Endothelial cell of hepatic sinusoid (primary cell): Measurements from ENCODE around the gene ADGRB2.

ENCODE experiments used
- in situ Hi-C: cut with HindIII; loops from 2 replicates; pipeline ENCODE4 v1.10.0; 2017; ENCODE audit warnings: low sequenced_read_pairs

The ADGRB2 gene

DNA sequence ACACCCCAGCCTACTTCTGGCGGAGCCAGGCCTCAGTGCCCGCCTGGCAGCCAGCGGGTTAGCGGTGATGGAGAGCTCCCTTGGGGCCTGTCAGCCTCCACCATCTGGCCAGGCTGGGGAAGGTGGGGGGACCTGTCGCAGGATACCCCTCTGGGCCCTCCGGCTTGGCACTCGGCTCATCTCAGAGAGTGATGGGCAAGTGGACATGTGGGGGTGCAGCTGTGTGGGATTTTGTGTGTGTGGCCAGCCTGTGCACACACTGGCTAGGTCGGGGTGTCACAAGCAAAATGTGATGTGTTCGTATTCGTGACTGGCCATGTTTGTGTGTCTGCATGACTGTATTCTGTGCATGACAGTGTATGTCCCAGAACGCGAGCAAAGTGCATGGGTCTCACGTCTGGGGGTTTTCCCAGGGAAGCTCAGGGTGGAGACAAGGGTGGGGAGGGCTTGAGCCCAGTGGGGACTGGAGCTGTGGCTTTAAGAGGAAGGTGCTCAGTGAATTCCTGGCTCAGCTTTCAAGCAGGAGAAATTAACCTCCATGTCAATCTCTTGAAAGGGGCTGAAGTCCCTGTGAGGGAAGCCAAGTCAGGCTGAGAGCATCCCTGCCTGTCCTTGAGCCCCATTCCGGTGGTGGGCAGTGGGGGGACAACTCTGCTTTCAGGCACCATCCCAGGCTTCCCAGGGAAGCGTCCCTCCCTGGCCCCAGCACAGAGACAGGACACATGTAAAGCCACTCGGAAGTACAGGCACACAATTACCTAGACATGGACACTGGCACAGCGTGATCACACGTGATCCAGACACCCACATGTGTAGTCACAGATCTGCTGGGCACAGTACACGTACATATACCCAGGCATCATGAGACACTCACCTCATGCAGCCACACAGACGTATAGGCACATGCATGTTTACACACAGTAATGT is 21.1 kb upstream of the ADGRB2 start:
- in situ Hi-C loops, result loop anchor here (10.0 kb wide), 1 partner anchor 70 kb away; no protein-coding TSS in a partner anchor

DNA sequence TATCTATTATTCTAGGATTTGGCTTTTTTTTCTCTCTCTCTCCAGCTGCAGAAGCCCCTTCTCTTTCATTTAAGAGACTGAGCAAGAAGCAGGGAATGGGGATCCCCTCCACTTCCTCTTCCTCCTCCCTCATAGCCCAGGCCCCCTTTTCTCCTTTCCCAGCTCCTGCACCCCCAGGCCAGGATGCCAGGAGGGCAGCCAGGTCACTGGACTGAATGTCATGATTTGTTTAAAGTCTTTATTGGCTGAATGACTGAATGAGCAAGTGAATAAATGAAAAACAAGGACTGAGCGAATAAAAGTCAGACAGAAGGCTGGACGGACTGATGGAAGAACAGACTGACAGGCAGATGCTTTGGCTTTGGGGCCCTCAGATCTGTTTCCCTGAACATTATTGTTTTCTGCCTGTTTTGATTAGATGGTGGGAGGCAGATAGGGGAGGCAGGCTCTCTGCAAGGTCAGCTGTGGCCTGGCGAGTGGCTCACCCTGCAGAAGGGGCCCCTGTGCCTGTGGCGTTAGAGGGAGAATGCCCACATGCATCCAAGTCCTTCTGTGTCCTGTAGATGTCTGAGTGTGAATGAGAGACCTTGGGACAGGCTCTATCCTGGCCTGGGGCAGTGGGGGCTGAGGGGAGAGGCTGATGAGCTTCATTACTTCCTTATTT is 20.3 kb upstream of the ADGRB2 start:
- in situ Hi-C loops, result loop anchor here (10.0 kb wide), 1 partner anchor 70 kb away; no protein-coding TSS in a partner anchor

GRCh38 chr1:31783846-31784245 is 19.7 kb upstream of the ADGRB2 start:
- in situ Hi-C loops, result loop anchor here (10.0 kb wide), 1 partner anchor 69 kb away; no protein-coding TSS in a partner anchor

DNA sequence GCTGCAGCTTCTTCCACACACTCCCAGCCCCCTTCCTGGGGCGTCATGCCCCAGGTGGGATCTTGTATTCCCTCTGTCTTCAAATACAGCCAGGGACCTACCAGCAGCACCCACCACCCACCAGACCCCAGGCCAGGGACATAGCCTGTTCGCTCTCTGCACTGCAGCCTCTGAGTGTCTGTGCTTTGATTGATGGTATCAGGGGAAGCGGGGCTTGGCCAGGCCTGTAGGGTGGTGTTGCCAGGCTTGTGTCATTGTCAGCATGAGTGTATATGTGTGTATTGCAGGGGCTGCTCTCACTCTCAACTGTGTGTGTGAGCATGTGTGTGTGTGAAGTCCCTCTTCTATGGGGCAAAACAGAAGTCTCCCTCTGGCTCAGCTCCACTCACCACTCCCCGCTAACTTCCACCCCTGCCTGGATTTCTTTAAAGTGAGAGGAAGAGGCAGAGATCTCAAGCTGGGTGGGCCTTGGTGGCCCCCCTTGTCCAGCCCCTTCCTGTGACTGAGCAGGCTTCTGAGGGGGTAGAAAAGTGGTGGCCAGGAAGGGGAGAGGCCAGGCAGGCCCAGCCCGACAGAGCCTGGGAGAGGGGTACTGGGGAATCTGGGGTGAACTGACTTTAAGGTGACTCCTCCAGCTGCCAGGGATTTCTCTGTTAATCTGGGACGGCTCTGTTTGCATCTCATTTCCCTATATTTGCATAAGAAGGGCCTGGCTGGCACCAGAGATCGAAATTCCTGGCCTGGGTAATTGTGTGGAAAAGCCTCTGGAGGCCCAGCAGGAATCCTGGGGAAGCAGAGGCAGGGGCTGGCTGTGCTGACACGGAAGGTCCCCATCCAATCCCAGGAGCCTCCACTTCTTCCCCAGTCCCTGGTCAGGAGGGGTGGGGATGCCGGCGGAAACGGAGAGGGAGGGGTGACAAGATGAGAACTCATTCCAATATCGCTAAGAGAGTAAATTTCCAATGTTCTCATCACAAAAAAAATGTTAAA is 18.6 kb upstream of the ADGRB2 start:
- in situ Hi-C loops, result loop anchor here (10.0 kb wide), 1 partner anchor 68 kb away; no protein-coding TSS in a partner anchor

GRCh38 chr1:31781756-31782371 is 17.7 kb upstream of the ADGRB2 start:
- in situ Hi-C loops, result loop anchor here (10.0 kb wide), 1 partner anchor 67 kb away; no protein-coding TSS in a partner anchor

DNA sequence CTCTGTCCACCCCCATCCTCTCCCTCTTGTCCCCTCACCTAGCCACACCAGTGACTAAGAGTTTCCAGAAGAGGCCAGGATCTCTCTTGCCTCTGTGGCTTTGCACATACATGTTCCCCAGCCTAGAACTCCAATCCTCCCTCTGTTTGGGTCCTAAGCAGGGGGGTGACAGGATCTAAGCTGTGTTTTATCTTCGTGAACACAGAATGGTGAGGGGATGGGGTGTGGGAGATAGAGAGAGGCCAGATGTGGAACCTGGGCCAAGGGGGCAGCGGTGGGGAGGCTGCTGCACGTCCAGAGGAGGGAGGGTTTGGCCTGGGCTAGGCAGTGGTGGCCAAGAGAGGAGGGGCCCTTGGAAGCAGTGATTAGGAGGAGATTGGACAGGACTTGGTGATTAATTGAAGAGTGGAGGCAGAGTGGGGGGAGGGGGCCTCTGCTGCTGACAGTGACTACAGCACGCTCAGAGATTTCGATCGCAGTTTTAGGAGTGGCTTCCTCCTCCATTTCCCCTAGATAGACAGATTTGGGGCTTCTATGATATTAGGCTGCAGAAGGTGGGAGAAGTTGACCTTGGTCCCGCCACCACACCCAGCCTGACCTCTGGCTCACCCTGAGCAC is 17.1 kb upstream of the ADGRB2 start:
- in situ Hi-C loops, result loop anchor here (10.0 kb wide), 1 partner anchor 66 kb away; no protein-coding TSS in a partner anchor

- in situ Hi-C loops, result loop anchor here (10.0 kb wide), 1 partner anchor 66 kb away; no protein-coding TSS in a partner anchor
Observed at GRCh38 chr1:31780632-31781031, 16.5 kb upstream of the ADGRB2 start.

- in situ Hi-C loops, result loop anchor here (10.0 kb wide), 1 partner anchor 65 kb away; no protein-coding TSS in a partner anchor
Observed at GRCh38 chr1:31779687-31780086, 15.5 kb upstream of the ADGRB2 start.

DNA sequence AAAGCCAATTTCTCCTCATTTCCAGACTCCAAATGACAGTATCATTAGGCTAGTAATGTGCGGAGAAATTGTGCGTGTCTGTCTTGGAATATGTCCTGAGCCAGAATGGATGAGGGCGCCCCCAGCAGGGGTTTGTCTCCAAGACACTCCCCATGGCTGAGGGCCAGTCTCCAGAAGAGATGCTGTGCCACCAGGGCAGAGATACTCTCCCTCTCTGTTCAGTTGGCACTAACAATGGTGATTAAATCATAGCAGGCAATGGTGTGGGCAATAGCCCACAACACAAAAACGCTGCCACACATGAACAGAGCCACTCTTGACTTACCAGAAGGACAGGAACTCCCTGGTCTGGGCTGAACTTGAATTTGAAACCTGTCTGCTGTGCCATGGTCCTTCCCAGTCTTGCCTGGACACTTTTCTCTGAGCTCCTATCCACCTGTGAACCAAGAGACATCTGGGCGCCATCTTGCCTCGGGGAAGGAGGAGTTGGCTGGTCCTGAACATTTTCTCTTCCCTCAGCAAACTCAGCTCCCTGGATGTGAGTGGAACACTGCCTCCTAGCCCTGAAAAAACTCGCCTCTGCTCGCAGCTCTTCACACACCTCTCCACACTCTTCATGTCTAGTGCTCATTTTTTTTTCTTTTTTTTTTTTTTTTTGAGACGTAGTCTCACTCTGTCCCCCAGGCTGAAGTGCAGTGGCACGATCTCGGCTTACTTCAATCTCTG is 14.8 kb upstream of the ADGRB2 start:
- in situ Hi-C loops, result no loop called here

DNA sequence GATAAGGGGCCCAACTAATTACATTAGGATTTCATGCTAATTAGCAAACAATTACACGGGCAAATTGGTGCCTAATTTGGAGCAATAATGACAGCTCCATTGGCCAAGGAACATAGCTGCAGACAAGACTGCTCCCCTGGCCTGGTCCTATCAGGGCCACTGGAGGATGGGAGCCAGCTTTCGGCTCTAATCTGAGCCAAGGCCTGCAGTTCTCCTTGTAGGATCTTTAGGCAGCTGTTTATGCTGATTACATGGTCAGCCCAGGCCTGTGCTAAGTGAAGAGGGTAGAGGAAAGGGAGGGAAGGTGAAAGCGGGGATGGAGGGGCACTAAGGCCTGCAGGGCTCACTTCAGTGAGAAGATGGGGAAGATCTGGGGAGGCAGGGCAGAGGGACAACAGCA is 12.4 kb upstream of the ADGRB2 start:
- in situ Hi-C loops, result no loop called here

- in situ Hi-C loops, result no loop called here
Observed at GRCh38 chr1:31776032-31776431, 11.9 kb upstream of the ADGRB2 start.

GRCh38 chr1:31775210-31775999 is 11.3 kb upstream of the ADGRB2 start:
- in situ Hi-C loops, result no loop called here

DNA sequence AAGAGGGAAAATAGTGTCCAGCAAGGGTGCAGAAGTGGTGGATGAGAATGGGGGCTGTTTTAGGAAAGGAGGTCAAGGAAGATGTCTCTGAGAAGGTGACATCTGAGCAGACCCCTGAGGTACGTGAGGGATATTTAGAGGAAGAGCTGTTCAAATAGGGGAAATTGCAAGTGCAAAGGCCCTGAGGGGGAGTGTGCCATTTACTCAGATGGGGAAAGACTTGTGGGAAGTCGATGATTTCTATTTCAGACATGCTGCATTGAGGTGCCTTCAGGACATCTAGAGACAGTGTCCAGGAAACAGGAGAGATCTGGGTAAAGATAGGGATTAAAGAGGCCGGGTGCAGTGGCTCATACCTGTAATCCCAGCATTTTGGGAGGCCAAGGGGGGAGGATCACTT is 10.4 kb upstream of the ADGRB2 start:
- in situ Hi-C loops, result no loop called here

DNA sequence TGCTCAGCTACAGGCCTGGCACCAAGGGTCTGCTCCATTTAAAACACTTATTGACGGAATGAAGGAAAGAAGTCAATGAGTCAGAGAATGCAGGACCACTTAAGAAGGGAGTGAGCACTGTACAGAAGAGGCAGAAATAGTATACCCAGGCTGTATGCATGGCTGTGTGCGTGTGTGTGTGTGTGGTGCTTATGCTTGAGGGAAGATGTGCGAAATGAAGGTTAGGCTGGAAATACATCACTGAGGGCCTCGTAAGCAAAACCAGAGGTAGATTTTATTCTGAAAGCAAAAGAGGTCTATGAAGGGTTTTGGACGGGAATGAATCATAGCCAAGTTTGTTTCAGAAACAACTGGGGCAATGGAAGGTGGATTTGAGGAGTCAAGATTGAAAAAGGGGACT is 9.7 kb upstream of the ADGRB2 start:
- in situ Hi-C loops, result no loop called here

DNA sequence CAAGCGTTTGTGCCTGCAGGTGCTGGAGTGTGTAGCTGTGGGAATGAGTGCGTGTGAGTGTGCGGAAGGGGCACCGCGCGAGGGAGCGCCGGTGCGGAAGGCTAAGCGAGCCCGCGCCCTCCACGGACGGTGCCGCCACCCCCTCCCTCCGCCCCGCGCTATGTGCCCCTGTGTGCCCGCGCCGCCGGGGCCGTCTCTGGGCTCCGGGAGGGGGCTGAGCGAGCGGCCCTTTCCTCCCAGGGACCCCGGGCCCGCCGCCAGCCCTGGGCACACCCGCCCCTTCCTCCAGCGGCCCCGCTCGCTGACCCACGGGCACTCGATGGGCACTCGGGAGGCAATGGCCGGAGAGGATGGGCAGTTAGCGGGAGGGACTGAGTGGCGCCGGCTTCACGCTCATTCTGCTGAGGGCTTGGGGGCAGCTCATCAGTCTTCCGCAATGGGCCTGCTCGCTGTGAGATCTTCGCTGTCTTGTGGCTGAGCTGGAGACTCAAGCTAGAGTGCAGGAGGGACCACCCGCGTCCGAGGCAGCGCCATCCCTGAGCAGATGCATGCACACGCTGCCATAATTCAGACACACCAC is 8.6 kb upstream of the ADGRB2 start:
- in situ Hi-C loops, result no loop called here

GRCh38 chr1:31771891-31772668 is 7.9 kb upstream of the ADGRB2 start:
- in situ Hi-C loops, result no loop called here
